Activated CD8-positive, alpha-beta memory T cell treated with anti-CD3 and anti-CD28 coated beads, Interleukin-2, amount 50 U/mL, for 4 hours (primary cell): ENCODE measurements around the gene ERP29.
"Not testable (repeated sequence)": the region's sequence is repeated elsewhere in the genome, so short reads cannot be mapped to it uniquely, and the experiment has no call there.

ENCODE experiments used
- DNase-seq: peaks from one replicate; pipeline ENCODE4 v3.0.0-alpha.2; 2020

Gene ERP29

DNA sequence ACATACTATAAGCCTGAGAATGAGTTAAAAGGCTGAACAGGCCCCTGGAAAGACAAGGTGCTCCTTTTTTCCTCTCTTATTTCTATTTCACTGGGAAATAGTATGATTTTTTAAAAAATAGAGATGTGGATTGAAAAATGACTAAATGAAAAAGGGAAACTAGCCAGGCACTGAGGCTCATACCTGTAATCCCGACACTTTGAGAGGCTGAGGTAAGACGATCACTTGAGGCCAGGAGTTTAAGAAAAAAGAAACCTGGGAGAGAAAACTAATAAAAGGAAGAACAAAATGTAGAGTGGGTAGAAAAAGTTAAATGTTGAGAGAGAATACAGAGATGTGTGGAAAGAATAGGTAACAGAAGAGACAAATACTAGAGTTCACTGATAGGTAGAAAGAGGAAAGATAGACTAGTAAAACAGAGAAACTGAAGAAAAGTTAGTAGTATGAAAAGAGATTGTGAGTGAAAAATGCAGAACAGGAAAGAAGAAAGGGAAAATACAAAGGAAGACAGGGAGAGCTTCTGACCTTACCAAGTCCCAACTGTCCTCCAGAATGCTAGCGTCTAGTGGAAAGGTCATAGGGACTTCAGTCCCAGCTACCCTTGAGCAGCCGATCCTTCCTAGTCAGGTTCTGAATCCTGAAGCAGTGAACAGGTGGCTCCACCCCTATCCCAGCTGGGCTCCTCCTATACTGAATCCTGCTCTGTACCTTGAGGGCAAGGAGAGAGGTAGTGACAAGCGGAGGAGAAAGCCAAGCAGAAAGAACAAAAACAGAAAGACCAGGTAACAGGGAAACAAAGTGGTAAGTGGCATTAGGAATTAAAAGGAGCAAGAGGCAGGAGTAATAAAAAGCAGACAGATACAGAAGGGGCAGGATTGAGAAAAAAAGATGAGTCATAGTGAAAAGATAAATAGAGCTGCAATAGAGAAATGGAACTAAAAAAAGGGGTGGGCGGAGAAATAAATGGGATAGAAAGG is 7.5 kb upstream of the ERP29 start:
- no peak for DNase-seq

DNA sequence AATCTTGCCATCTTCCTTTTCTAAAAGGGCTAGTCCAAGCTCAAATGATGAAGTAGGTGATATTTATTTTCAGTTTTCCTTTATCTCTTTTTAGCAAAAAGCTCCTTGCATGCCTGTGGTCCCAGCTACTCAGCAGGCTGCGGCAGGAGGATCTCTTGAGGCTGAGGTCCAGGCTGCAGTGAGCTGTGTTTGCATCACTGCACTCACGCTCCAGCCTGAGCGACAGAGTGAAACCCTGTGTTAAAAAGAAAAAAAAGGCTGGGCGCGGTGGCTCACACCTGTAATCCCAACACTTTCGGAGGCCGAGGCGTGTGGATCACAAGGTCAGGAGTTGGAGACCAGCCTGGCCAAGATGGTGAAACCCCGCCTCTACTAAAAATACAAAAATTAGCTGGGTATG is 5.3 kb upstream of the ERP29 start:
- DNase-seq: no peak

DNA sequence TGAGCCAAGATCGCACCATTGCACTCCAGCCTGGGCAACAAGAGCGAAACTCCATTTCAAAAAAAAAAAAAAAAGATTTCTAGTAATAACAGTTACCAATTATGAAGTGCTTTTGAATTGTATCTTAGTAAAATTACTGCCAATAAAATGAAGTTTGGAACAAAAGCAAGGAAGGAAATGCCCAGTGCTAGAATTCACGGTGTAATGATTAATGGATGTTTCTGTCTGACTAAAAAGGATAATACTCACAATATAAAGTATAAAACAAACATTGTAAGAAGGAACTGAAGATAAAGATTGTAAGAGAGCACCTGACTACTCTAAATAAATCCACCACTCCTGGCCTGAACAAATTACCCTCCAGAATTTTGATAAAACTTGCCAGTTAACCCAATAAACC is 4.3 kb upstream of the ERP29 start:
- DNase-seq: no peak

DNA sequence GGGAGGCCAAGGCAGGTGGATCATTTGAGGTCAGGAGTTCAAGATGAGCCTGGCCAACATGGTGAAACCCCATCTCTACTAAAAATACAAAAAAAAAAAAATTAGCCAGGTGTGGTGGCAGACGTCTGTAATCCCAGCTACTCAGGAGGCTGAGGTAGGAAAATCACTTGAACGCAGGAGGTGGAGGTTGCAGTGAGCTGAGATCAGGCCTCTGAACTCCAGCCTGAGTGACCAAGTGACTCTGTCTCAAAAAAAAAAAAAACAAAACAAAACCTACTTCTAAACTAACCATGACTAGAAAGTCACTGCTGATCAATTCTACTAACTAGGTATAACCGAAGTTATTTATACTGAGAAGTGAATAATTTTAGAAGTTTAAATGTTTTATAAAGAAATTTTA is 3.6 kb upstream of the ERP29 start:
- DNase-seq: not testable (repeated sequence)

DNA sequence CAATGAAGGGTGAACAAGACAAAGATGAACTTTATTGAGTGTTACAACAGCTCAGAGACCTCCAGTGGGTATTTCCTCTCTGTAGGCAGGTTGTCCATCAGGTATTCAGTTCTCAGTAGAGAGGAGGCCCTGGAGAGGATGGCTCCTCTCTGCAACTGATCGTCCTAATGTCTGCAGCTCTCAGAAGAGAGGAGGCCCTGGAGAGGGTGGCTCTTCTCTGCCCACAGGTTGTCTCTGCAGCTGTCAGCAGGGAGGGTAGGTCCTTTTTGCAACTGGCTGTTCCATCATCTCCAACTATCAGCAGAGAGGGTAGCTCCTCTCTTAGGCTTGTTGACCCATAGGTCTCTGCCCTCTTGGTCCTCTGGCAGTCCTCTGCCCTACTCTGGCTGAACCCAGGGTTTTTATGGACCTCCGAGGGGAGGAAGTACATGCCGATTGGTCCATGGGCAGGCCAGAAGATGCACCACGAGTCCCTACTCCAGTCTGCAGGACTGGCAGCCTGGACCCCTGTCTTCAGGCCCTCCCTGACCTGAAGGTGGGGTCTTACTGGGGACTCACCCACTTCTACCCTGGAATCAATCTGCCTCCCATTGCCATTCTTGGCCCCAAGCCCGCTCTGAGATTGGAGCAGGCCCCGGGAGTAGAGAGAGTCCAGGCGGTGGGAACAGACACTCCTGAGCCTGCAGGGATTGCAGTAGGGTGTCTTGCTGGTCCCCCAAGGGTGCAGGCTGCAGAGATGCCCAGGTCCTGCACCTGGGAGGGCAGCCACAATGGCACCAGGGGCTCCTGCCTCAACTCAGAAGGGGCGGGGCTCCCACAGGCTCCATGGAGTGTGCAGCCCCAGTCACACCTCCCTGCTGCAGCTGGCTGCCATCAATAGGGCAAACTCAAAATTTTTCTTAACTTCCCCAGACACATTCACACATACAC is 2.5 kb upstream of the ERP29 start:
- no peak for DNase-seq

DNA sequence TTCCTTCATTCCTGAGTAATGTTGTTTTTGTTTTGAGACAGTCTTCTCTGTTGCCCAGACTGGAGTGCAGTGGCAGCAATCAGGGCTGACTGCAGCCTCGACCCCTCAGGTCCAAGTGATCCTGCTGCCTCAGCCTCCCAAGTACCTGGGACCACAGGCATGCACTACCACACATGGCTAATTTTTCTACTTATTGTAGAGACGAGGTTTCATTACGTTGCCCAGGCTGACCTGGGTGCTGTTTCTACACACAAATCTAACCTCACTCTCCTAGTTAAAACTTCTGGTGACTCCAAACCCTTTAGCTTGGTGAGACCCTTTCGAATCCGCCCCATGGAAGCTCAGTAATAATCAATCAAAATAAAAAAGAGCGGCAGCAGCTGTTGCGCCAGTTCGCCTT is 1.5 kb upstream of the ERP29 start:
- no peak for DNase-seq

DNA sequence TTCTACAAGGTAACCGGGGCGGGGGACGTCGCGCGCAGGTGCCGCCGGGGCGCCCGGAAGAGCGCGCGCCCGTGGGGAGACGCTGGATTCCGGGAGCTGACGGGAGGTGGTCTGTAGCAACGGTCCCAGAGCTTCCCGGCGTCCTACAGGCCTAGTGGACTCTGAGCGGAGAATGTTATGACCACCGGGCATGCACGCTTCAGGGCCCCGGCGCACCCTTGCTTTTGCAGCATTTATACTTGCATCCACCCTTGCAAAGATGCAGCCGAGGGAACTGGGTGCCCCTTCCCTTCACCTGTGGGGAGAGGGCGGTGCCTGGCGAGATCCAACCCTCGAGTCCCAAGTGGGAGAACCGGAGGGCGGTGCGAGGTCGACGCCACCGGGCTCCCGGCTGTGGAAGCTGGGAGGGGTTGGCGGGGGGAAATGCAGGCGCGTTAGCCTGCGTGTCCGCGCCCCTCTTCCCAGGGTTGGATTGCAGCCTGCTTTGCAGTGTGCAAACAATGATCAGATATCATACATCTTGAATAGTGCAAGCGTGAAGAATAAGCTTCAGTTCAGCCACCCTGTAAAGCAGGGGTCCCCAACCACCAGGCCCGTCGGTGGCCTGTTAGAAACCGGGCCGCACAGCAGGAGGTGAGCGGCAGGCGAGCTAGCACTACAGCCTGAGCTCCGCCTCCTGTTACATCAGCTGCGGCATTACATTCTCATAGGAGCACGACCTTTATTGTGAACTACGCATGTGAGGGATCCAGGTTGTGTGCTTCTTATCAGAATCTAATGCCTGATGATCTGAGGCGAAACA is 576 bp downstream of the ERP29 start:
- peak; percentile 72 for DNase-seq

DNA sequence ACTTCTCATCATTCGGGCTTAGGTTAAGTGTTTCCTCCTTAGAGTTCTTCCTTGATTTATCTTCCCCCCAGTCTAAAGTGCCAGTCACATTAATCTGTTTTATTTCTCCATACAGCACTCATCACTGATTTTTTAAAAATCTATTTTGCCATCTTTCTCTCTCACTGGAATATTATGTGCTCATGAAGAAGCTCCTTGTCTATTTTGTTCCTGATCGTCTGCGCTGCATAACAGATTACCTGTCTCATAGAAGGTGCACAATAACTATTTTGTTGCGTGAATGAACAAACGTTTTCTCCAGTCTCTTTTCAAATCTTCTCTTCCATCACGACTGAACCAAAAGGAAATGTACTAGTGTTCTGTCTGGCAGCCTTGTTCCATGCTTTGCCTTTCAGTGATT is 2.7 kb downstream of the ERP29 start:
- DNase-seq: no peak

DNA sequence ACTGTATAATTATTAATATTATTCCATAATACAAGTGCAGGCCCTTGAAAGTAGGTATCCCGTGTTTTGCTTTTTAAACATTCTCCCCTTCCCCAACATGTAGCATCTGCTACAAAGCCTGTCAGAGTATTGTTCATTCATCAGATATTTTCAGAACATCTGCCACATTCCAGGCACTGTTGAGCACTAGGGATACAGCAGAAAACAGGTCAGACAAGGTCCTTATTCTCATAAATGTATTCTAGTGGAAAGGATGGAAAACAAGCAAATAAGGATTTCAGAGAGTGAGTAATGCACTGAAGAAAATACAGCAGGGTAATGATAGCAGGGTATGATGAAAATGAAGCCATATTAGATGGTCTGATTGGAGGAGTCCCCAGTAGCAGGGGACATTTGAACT is 3.8 kb downstream of the ERP29 start:
- no peak for DNase-seq

DNA sequence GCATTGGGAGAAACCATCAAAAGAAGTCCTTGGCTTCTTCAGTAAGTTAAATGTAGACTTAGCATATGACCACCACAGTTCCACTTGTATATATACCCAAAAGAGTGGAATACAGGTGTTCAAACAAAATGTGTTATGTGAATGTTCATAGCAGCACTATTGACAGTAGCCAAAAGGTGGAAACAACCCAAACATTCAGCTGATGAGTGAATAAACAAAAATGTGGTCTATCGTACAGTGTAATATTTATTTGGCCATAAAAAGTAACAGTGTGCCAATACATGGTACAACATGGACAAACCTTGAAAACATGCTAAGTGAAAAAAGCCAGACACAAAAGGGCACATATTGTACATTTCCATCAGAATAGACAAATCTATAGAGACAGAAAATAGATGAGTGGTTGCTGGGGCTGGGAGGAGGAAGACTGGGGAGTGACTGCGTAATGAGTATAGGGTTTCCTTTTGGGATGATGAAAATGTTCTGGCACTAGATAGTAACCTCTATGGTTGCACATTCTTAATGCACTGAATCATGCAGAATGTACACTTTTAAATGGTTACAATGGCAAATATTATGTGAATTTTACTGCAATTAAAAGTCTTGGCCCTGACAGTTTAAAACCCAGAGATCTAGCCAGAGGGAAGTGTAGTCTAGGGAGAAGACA is 5.5 kb downstream of the ERP29 start:
- DNase-seq: no peak

DNA sequence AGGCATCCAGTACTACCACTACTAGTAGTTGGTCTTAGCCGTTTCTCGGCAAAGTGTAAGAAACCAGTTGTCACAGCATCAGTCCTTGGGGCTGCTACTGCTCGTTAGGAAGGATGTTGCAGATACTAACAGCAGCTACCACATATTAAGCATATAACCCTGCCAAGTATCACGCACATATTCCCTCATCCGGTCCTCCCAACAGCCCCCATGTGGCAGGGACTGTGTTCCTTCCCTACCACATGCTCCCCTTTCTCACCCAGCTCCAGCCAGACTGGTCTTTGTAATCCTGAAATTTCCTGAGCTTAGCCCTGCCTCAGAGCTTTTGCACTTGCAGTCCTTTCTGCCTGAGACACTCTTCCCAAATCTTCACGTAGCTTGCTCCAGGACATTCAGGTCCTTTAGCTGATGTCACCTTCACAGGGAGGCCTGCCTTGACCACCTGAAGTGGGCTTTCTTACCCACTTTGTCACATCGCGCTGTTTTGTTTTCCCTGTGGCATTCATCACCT is 7.8 kb downstream of the ERP29 start:
- DNase-seq: no peak

DNA sequence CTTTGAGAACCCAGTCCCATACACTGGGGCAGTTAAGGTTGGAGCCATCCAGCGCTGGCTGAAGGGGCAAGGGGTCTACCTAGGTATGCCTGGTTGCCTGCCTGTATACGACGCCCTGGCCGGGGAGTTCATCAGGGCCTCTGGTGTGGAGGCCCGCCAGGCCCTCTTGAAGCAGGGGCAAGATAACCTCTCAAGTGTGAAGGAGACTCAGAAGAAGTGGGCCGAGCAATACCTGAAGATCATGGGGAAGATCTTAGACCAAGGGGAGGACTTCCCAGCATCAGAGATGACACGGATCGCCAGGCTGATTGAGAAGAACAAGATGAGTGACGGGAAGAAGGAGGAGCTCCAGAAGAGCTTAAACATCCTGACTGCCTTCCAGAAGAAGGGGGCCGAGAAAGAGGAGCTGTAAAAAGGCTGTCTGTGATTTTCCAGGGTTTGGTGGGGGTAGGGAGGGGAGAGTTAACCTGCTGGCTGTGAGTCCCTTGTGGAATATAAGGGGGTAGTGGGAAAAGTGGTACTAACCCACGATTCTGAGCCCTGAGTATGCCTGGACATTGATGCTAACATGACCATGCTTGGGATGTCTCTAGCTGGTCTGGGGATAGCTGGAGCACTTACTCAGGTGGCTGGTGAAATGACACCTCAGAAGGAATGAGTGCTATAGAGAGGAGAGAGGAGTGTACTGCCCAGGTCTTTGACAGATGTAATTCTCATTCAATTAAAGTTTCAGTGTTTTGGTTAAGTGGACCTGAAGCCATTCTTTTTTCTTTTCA is 9.2 kb downstream of the ERP29 start:
- no peak for DNase-seq

DNA sequence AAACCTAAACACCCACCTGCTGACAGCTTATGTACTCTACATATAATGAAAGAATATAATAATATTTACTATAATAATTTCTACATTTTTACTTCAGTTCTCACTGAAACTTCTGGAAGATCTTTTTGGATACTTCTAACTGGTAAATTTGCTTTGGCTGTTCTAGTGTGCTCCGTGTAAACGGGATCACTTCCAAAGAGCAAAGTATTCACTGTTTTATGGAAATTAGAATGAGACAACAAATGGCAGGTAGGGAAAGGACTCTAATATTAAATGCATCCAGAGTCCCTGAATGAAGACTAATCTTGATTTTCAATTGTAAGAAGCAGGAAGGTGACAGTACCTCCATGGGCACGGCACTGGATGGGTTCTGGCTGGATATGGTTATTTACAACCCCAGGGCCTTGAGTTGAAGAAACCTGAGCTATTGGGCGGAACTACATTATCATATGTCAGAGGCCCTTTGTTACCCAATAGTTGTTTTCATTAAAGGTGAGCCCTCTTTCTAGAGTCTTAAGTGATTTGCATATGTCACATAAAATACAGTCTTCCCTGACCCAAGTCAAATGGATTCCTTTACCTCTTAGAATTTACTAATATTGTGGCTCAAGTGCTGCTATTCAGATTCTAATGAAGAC is 10.7 kb downstream of the ERP29 start:
- DNase-seq: no peak

DNA sequence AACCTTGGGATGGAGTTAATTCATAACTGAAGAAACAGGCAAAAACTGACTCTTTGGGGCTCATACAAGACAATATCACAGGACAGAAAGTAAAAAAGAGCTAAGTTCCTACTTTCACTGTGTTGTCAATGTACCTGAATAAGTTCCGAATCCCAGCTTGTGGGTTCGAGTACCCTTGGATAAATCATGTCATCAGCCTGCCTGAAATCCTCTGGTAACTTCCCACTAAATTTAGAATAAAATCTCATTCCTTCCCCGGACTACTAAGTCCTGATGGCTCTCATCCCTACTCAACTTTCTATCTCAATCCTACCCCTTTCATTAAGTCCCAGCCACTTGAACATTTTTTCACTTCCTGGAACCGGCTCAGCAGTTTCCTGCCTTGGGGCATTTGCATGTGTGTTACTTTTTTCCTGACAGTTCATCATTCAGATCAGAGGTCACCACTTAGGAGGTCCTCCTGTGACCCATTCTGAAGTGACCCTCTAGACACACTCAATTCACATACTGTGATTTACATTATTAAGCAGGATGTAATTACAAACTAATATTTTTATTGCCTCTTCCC is 12.7 kb downstream of the ERP29 start:
- DNase-seq: no peak

DNA sequence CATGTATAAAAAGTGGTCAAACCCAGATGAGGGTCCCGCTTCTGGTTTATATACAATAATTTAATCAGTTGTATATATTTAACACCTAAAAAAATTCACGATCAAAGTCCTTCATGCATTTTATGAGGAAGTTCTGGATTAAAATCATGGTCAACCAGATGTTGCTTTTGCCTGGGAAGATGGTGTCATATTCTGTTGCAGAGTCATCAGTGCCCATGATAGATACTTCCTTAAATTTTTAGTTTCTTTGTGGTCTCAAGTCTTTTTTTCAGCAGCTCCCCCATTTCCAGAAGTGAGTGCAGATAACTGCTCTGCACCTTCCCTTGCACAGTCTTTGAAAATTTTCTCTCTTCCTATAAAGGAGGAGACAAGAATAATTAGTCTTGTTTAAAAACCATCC is 16.1 kb downstream of the ERP29 start:
- no peak for DNase-seq

DNA sequence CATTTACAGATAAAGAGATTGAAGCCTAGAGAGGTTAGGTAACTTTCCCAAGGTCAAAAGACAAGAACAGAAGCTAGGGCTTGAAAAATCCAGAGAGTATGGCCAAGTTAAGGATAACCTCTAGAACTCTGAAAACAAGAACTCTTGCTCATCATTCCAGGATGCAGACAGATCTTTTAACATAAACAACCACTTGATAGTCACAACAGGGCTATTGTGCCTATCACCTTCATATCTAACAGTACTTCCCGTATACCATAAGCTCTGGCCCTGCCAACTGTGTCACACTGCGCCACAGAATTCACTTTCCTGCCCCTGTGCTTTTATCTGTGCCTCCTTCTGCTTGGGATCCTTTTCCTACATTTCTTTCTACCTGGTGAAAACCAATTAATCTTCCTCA is 18.2 kb downstream of the ERP29 start:
- no peak for DNase-seq

DNA sequence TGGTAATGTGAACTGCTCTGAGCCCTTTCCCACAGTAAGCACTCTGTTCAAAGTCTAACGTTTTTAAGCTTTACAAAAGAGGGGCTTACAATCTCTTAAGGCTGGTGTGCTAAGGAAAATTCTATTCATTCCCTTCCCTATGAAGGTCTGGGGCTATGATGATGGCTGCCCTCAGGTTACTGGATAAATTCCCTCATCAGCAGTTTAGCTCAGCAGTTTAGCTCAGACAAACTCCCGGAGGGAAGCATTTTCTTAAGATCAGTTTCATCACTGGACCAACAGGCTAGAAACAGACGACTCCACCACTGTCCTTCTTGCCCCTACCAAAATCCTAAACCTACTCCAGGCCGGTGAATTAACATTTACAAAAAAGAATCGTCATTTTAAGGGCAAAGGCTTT is 19.1 kb downstream of the ERP29 start:
- no peak for DNase-seq

DNA sequence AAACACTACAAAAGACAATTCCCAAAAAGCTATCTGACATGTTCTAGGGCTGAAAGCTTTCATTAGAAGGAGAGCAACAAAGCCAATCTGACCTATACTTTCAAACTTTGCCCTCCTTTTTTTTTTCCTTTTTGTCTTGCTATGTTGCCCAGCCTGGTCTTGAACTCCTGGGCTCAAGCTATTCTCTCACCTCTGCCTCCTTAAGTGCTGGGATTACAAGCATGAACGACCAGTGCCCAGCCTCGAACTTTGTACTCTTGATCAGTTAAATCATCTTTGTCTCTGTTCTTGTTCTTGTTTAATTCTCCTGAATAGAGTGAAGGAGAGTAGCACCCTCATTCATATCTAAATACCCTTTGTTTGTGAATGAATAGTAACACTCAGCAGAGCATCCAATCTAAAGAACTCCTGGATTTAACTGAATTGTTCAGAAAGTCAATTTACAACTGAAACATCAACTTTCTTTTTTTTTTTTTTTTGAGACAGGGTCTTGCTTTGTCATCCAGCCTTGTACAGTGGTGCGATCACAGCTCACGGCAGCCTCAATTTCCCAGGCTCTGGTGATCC is 22.1 kb downstream of the ERP29 start:
- DNase-seq: no peak

DNA sequence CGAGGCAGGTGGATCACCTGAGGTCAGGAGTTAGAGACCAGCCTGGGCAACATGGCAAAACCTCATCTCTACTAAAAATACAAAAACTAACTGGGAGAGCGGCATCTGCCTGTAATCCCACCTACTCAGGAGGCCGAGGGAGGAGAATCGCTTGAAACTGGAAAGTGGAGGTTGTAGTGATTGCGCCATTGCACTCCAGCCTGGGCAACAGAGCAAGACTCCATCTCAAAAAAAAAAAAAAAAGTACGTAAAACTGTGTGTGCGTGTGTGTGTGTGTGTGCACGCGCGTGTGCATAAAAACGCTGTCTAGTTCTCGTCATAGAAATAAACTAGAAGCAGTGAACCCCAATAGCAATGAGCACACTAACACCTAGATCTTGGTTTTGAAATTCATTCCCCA is 23.4 kb downstream of the ERP29 start:
- not testable (repeated sequence) for DNase-seq

DNA sequence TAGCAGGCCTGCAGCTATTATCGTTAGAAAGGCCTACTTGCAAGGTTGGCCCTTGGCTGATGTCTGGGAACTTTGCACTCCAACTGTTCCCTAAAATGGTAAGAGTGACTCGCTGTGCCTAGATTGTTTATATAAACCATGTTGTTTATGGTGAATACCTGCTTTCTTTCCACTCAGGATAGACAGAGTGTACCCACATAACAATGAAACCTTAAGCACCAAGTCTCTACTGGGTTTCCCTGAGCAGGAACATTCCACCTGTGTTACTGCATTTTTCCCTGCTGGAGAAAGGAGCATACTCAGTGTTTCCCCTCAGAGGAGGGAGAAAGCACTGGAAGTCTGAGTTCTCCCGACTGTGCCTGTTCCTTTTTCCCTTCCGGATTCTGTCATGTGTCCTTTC is 32.8 kb downstream of the ERP29 start:
- DNase-seq: no peak
